Osteoblast (primary cell): ENCODE data around the gene DCAF12L2. TPM values are rescaled to one million over a fixed set of nuclear protein-coding genes. Genes with fewer than 3 reads are reported as not detected.
A peak's percentile ranks its signal among the peaks of the same experiment; 100 is the strongest.

Experiments used
- DNase-seq: peaks from one replicate; pipeline ENCODE4 v3.0.0; 2011; ENCODE audit warnings: low spot score, mixed read lengths; ENCODE audit not compliant: insufficient read length; ENCODE audit errors: missing footprints
- H2AFZ ChIP-seq: 2 replicates; pipeline ENCODE4 v1.6.0; 2011; ENCODE audit warnings: mild to moderate bottlenecking, low read length
- H3K27ac ChIP-seq: 2 replicates; pipeline ENCODE4 v1.5.1; 2011; ENCODE audit warnings: mild to moderate bottlenecking, low read depth, low read length, moderate library complexity
- H3K27me3 ChIP-seq: 2 replicates; pipeline ENCODE4 v1.6.0; 2012; ENCODE audit warnings: mild to moderate bottlenecking, control low read depth, inconsistent platforms, low read length, moderate library complexity; ENCODE audit not compliant: insufficient read depth
- H3K36me3 ChIP-seq: 2 replicates; pipeline ENCODE4 v1.5.1; 2011; ENCODE audit warnings: mild to moderate bottlenecking, low read length, control low read depth, moderate library complexity; ENCODE audit not compliant: insufficient read depth
- H3K4me1 ChIP-seq: 2 replicates; pipeline ENCODE4 v1.5.1; 2011; ENCODE audit warnings: mild to moderate bottlenecking, low read length, control low read depth, moderate library complexity; ENCODE audit not compliant: insufficient read depth
- H3K4me2 ChIP-seq: 2 replicates; pipeline ENCODE4 v1.6.0; 2011; ENCODE audit warnings: mild to moderate bottlenecking, low read length; ENCODE audit not compliant: insufficient read depth
- H3K4me3 ChIP-seq: fragments of 200-600 bp; sonication (generic); 3 replicates; pipeline ENCODE4 v1.5.1; 2012; ENCODE audit warnings: mild to moderate bottlenecking, low read length, inconsistent platforms; ENCODE audit not compliant: insufficient read depth
- H3K79me2 ChIP-seq: 2 replicates; pipeline ENCODE4 v1.6.0; 2012; ENCODE audit warnings: mild to moderate bottlenecking, low read length, control low read depth, inconsistent platforms; ENCODE audit not compliant: insufficient read depth
- H3K9me3 ChIP-seq: 2 replicates; pipeline ENCODE4 v1.5.1; 2011; ENCODE audit warnings: low read depth, low read length, control low read depth
- H4K20me1 ChIP-seq: 2 replicates; pipeline ENCODE4 v1.6.0; 2012; ENCODE audit warnings: mild to moderate bottlenecking, low read length, control low read depth; ENCODE audit not compliant: insufficient read depth
- total RNA-seq: library from RNA; depleted of rRNA; stranded (reverse); fragments of >200 nt; gene quantifications from 2 replicates; pipeline ENCODE4 v1.2.3, GENCODE V29; 2012
- TF ChIP-seq, protein P1 (sequence below): IDR thresholded peaks from 2 replicates; pipeline ENCODE4 v1.5.1; 2011; ENCODE audit warnings: mild to moderate bottlenecking, low read depth, low read length, moderate library complexity; ENCODE audit errors: extremely low read depth

DCAF12L2 gene
- total RNA-seq, 1 donor, result not detected

DNA sequence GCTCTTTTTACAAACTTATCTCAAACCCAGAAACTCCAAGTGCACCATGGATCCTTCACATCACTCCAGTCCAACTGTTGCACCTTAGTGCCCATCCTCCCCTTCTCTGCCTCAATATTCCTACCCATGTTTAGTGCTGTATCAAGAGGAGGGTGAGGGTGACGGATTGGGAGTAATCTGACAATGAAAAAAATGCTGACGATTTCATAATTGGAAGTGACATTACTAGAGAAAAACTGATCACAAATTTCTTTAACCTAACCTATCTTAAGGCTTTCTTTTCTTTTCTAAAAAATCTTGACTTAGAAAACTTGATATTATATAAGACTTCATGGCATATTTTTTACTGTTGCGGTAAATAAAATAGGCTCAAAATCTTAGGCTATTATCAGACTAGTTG is 1.5 kb upstream of the DCAF12L2 start:
- Histone ChIP-seq H3K79me2 (no peaks in the 10 kb centered on the region), H3K4me3 (no peak overlapping the region), H3K36me3 (no peaks in the 10 kb centered on the region), H2AFZ (no peak overlapping the region), H4K20me1 (no peaks in the 10 kb centered on the region), H3K27ac (no peak overlapping the region), H3K4me1 (no peaks in the 10 kb centered on the region), H3K27me3 (no peaks in the 10 kb centered on the region), H3K4me2 (no peak overlapping the region), H3K9me3 (no peaks in the 10 kb centered on the region)
- TF ChIP-seq, protein P1, sequence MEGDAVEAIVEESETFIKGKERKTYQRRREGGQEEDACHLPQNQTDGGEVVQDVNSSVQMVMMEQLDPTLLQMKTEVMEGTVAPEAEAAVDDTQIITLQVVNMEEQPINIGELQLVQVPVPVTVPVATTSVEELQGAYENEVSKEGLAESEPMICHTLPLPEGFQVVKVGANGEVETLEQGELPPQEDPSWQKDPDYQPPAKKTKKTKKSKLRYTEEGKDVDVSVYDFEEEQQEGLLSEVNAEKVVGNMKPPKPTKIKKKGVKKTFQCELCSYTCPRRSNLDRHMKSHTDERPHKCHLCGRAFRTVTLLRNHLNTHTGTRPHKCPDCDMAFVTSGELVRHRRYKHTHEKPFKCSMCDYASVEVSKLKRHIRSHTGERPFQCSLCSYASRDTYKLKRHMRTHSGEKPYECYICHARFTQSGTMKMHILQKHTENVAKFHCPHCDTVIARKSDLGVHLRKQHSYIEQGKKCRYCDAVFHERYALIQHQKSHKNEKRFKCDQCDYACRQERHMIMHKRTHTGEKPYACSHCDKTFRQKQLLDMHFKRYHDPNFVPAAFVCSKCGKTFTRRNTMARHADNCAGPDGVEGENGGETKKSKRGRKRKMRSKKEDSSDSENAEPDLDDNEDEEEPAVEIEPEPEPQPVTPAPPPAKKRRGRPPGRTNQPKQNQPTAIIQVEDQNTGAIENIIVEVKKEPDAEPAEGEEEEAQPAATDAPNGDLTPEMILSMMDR, result no peak
- peak; percentile 46 for DNase-seq

DNA sequence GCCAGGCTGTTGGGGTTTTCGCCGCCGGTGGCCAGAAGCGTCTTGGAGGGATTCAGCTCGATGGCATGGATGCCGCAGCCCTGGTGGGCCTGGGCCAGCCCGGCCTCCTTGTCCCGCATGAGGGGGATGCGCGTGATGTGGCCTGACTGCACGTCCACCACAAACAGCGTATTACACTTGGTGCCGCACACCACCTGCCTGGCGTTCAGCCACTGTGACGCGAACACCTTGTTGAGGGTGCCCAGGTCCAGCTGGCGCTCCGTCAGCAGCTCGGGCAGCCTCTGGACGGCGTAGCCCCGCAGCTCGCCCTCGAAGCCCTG is 728 bp downstream of the DCAF12L2 start:
- no peak overlapping the region for H2AFZ ChIP-seq
- H3K36me3 ChIP-seq, result no peaks in the 10 kb centered on the region
- no peak overlapping the region for H3K27ac ChIP-seq
- H3K79me2 ChIP-seq, result no peaks in the 10 kb centered on the region
- H3K27me3 ChIP-seq, result no peaks in the 10 kb centered on the region
- no peaks in the 10 kb centered on the region for H4K20me1 ChIP-seq
- TF ChIP-seq, protein P1, result no peak
- H3K4me3 ChIP-seq, result no peak overlapping the region
- H3K9me3 ChIP-seq, result peaks cover 4% of the 10 kb centered on the region
- no peaks in the 10 kb centered on the region for H3K4me1 ChIP-seq
- no peak for DNase-seq
- no peak overlapping the region for H3K4me2 ChIP-seq

DNA sequence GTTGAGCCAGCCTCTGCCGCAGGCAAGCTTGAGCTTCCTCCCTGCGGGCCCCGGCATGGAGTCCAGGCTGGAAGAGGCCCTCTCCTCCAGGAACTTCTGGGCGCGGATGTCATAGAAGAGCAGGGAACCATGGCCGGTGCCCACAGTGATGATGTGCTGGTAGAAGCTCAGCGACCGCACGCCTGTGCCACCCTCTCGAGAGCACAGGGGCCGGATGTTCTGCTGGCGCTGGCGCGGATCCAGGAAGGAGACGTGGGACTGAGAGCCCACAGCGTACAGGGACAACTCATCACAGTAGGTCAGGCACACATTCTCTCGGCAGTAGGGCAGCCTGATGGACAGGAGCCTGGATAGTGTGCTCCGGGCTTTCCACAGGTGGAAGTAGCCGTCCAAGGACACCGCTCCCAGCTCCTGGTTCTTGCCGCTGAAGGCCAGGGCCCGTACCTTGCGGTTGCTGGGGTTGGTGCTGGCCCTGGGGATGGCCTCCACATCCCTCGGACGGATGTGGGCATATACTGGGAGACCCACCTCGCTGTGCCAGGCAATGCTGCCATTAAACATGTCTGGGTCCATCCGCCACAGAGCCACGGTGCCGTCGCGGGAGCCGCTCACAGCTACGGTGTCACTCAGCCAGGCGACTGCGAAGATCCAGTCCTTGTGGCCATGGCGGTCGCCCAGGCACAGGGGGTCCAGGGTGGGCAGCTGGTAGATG is 1.2 kb downstream of the DCAF12L2 start:
- no peaks in the 10 kb centered on the region for H3K4me1 ChIP-seq
- TF ChIP-seq, protein P1, result no peak
- H3K4me2 ChIP-seq, result no peak overlapping the region
- no peak overlapping the region for H3K4me3 ChIP-seq
- H3K27me3 ChIP-seq, result no peaks in the 10 kb centered on the region
- H3K27ac ChIP-seq, result no peak overlapping the region
- H2AFZ ChIP-seq, result no peak overlapping the region
- no peaks in the 10 kb centered on the region for H3K36me3 ChIP-seq
- no peaks in the 10 kb centered on the region for H4K20me1 ChIP-seq
- no peak for DNase-seq
- peaks cover 4% of the 10 kb centered on the region for H3K9me3 ChIP-seq
- no peaks in the 10 kb centered on the region for H3K79me2 ChIP-seq

DNA sequence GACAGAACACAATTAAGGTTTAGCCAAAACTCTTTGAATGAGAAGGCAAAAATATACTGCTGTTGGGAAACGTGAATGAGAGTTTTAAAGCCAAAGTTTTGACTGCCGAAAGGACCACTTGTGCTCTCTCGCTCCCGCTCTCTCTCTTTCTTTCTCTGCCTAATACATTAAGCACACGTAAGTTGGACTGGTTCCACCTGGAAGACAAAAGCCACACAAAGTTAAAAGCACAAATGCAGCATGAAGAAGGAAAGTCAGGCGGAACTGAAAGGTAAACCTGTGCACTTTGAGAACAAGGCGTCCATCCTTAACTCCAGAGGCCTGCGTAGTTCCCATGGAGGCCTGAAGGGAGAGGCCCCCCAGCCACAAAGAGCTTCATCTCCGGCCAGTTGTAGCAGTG is 1.9 kb downstream of the DCAF12L2 start:
- Histone ChIP-seq H3K4me1 (no peaks in the 10 kb centered on the region), H3K79me2 (no peaks in the 10 kb centered on the region), H4K20me1 (no peaks in the 10 kb centered on the region), H3K27me3 (no peaks in the 10 kb centered on the region), H3K36me3 (no peaks in the 10 kb centered on the region), H2AFZ (no peak overlapping the region), H3K4me3 (no peak overlapping the region), H3K4me2 (no peak overlapping the region), H3K27ac (no peak overlapping the region), H3K9me3 (peaks cover 4% of the 10 kb centered on the region)
- TF ChIP-seq, protein P1, result no peak
- no peak for DNase-seq
